IMR-90 (cell line): ENCODE measurements around the gene GALNT8. TPM values are rescaled to one million over a fixed set of nuclear protein-coding genes. Genes with fewer than 3 reads are reported as not detected.

Source experiments
- ATAC-seq: fragments of 200-7000 bp; cut with Tn5 transposase; 2 replicates; pipeline ENCODE4 v1.9.1; 2020; ENCODE audit warnings: low read depth, mild to moderate bottlenecking, moderate library complexity
- BruUV-seq: library from RNA; stranded (reverse); fragments of 400-500 nt; replicated peaks from 2 replicates; lab custom pipeline; 2021; lab: Mats Ljungman, UMichigan
- CTCF ChIA-PET: fragments of 300-600 bp; formaldehyde crosslinking; extraction: SDS; loops from one replicate; lab custom pipeline; 2021; ENCODE audit warnings: antibody characterized with exemption; lab: Yijun Ruan, JAX
- POLR2A ChIA-PET: fragments of 300-600 bp; sonication (Branson Sonifier 250); formaldehyde crosslinking; loops from one replicate; lab custom pipeline; 2022; ENCODE audit warnings: antibody characterized with exemption; ENCODE audit not compliant: unreplicated experiment; lab: Charles Lee
- DNase-seq: peaks from one replicate; pipeline ENCODE4 v3.0.0; 2013
- H2AFZ ChIP-seq: replicated peaks from 2 replicates; pipeline ENCODE3; 2013; ENCODE audit warnings: low read length, mild to moderate bottlenecking; ENCODE audit not compliant: poor library complexity
- H2AK5ac ChIP-seq: 2 replicates; pipeline ENCODE4 v1.6.1; 2013; ENCODE audit warnings: low read depth, low read length, inconsistent platforms
- H2AK9ac ChIP-seq: replicated peaks from 2 replicates; pipeline ENCODE3; 2013; ENCODE audit warnings: mild to moderate bottlenecking, low read depth, low read length, moderate library complexity; ENCODE audit not compliant: poor library complexity
- H2BK120ac ChIP-seq: 2 replicates; pipeline ENCODE4 v1.6.1; 2013; ENCODE audit warnings: low read depth, low read length, inconsistent platforms
- H2BK15ac ChIP-seq: 3 replicates; pipeline ENCODE4 v1.6.1; 2013; ENCODE audit warnings: low read depth, low read length, inconsistent platforms
- H2BK20ac ChIP-seq: 2 replicates; pipeline ENCODE4 v1.6.1; 2013; ENCODE audit warnings: low read depth, mild to moderate bottlenecking, inconsistent platforms, low read length, moderate library complexity
- H2BK5ac ChIP-seq: 2 replicates; pipeline ENCODE4 v1.6.1; 2013; ENCODE audit warnings: mild to moderate bottlenecking, low read depth, low read length, inconsistent platforms; ENCODE audit not compliant: poor library complexity, severe bottlenecking
- H3K14ac ChIP-seq: replicated peaks from 2 replicates; pipeline ENCODE4 v1.6.1; 2013; ENCODE audit warnings: low read depth, low read length, inconsistent platforms
- H3K18ac ChIP-seq: 2 replicates; pipeline ENCODE4 v1.6.1; 2013; ENCODE audit warnings: low read depth, low read length, control low read depth
- H3K23ac ChIP-seq: 2 replicates; pipeline ENCODE4 v1.6.1; 2013; ENCODE audit warnings: low read depth, low read length, inconsistent platforms
- H3K27ac ChIP-seq: 2 replicates; pipeline ENCODE4 v1.5.1; 2013; ENCODE audit warnings: mild to moderate bottlenecking, control low read depth, low read length; ENCODE audit not compliant: insufficient read depth
- H3K27me3 ChIP-seq: 2 replicates; pipeline ENCODE4 v1.6.1; 2013; ENCODE audit warnings: low read length; ENCODE audit not compliant: control insufficient read depth, insufficient read depth
- H3K36me3 ChIP-seq: 2 replicates; pipeline ENCODE4 v1.6.1; 2013; ENCODE audit warnings: low read length, mixed read lengths; ENCODE audit not compliant: control insufficient read depth, insufficient read depth
- H3K4ac ChIP-seq: 2 replicates; pipeline ENCODE4 v1.6.1; 2013; ENCODE audit warnings: low read depth, low read length, inconsistent platforms
- H3K4me1 ChIP-seq: 2 replicates; pipeline ENCODE4 v1.6.1; 2013; ENCODE audit warnings: low read length, mixed read lengths; ENCODE audit not compliant: control insufficient read depth, insufficient read depth
- H3K4me2 ChIP-seq: 2 replicates; pipeline ENCODE4 v1.6.1; 2013; ENCODE audit warnings: low read depth, mild to moderate bottlenecking, control low read depth, low read length, moderate library complexity
- H3K4me3 ChIP-seq: 2 replicates; pipeline ENCODE4 v1.5.1; 2013; ENCODE audit warnings: low read depth, mild to moderate bottlenecking, control low read depth, low read length, moderate library complexity; ENCODE audit not compliant: insufficient read depth
- H3K56ac ChIP-seq: 2 replicates; pipeline ENCODE4 v1.6.1; 2013; ENCODE audit warnings: low read length, inconsistent platforms; ENCODE audit not compliant: insufficient read depth; ENCODE audit errors: extremely low read depth
- H3K79me1 ChIP-seq, 2 experiments: 2 replicates each; pipeline ENCODE4 v1.6.1; 2013; ENCODE audit warnings: low read length in 2 of 2, inconsistent platforms in 1 of 2, low read depth in 1 of 2
- H3K9ac ChIP-seq: 2 replicates; pipeline ENCODE4 v1.6.1; 2013; ENCODE audit warnings: low read depth, low read length, control low read depth
- H3K9me1 ChIP-seq: 2 replicates; pipeline ENCODE4 v1.6.1; 2013; ENCODE audit warnings: low read length, inconsistent platforms; ENCODE audit not compliant: insufficient read depth
- H3K9me3 ChIP-seq: 2 replicates; pipeline ENCODE4 v1.6.1; 2013; ENCODE audit warnings: low read length; ENCODE audit not compliant: control insufficient read depth, insufficient read depth
- H4K20me1 ChIP-seq: 2 replicates; pipeline ENCODE4 v1.6.1; 2013; ENCODE audit warnings: low read length, inconsistent platforms; ENCODE audit not compliant: insufficient read depth
- H4K5ac ChIP-seq: 2 replicates; pipeline ENCODE4 v1.6.1; 2013; ENCODE audit warnings: mild to moderate bottlenecking, low read depth, low read length, control low read depth
- H4K8ac ChIP-seq, 2 experiments: 2 replicates each; pipeline ENCODE4 v1.6.1; 2013; ENCODE audit warnings: low read depth in 2 of 2, low read length in 2 of 2, control low read depth in 1 of 2, inconsistent platforms in 1 of 2
- H4K91ac ChIP-seq: 2 replicates; pipeline ENCODE4 v1.6.1; 2013; ENCODE audit warnings: low read depth, low read length, inconsistent platforms; ENCODE audit not compliant: insufficient read depth
- ELK1 ChIP-seq: fragments of 150-350 bp; IDR thresholded peaks from 2 replicates; pipeline ENCODE4 v1.6.1; 2016; ENCODE audit warnings: low read depth, mild to moderate bottlenecking, low read length, moderate library complexity, borderline replicate concordance
- FOS ChIP-seq: fragments of 150-350 bp; IDR thresholded peaks from 2 replicates; pipeline ENCODE4 v1.6.1; 2016; ENCODE audit warnings: low read depth, low read length
- MAFK ChIP-seq: IDR thresholded peaks from 2 replicates; pipeline ENCODE4 v1.6.1; 2012; ENCODE audit warnings: low read depth, low read length, improper control_type of control experiment
- MAZ ChIP-seq: IDR thresholded peaks from 2 replicates; pipeline ENCODE4 v1.6.1; 2012; ENCODE audit warnings: low read depth, mild to moderate bottlenecking, low read length, improper control_type of control experiment, moderate library complexity, borderline replicate concordance
- MXI1 ChIP-seq: IDR thresholded peaks from 2 replicates; pipeline ENCODE4 v1.6.1; 2012; ENCODE audit warnings: low read depth, mild to moderate bottlenecking, low read length, moderate library complexity, borderline replicate concordance
- RCOR1 ChIP-seq: IDR thresholded peaks from 2 replicates; pipeline ENCODE4 v1.6.1; 2012; ENCODE audit warnings: mild to moderate bottlenecking, low read length, improper control_type of control experiment; ENCODE audit not compliant: insufficient replicate concordance
- WGBS, 2 experiments: methylation state at CpG; one replicate each; pipeline versions ENCODE4 v1.1.5 to v1.1.7; 2013; ENCODE audit warnings: missing lambda C conversion rate in 2 of 2; ENCODE audit not compliant: insufficient read length in 1 of 2; ENCODE audit errors: extremely low coverage in 2 of 2; 5-methylcytosine and 5-hydroxymethylcytosine counted together
- dilution Hi-C: fragments of 300-500 bp; cut with HindIII; formaldehyde crosslinking; loops from one replicate; pipeline ENCODE4 v1.14.3; 2018; ENCODE audit warnings: low sequenced_read_pairs; ENCODE audit not compliant: unreplicated experiment
- in situ Hi-C: fragments of 300-500 bp; cut with MboI; formaldehyde crosslinking; loops from 3 replicates; pipeline ENCODE4 v1.14.3; 2019; ENCODE audit warnings: low sequenced_read_pairs, inconsistent platforms, mixed read lengths
- intact Hi-C: fragments of 100-400 bp; cut with micrococcal nuclease; formaldehyde crosslinking; loops from 2 replicates; pipeline ENCODE4 v1.10.0; 2022
- polyA plus RNA-seq, 3 experiments: library from polyadenylated mRNA; depleted of rRNA; stranded (reverse); fragments of >200 nt; gene quantifications; 2 replicates each; pipeline ENCODE4 v1.2.3, GENCODE V29; 2012; ENCODE audit warnings: low replicate concordance in 1 of 3
- total RNA-seq: library from RNA; depleted of rRNA; stranded (reverse); fragments of >200 nt; gene quantifications from 2 replicates; pipeline ENCODE4 v1.2.3, GENCODE V29; 2012
- TF ChIP-seq, protein P1 (sequence below): fragments of 150-350 bp; IDR thresholded peaks from 2 replicates; pipeline ENCODE4 v1.6.1; 2017; ENCODE audit warnings: mild to moderate bottlenecking, antibody characterized with exemption, low read length, low read depth

Gene GALNT8
- total and polyA plus RNA-seq, 2 of the 4 experiments (the other 2 are of a cell fraction) = not detected

DNA sequence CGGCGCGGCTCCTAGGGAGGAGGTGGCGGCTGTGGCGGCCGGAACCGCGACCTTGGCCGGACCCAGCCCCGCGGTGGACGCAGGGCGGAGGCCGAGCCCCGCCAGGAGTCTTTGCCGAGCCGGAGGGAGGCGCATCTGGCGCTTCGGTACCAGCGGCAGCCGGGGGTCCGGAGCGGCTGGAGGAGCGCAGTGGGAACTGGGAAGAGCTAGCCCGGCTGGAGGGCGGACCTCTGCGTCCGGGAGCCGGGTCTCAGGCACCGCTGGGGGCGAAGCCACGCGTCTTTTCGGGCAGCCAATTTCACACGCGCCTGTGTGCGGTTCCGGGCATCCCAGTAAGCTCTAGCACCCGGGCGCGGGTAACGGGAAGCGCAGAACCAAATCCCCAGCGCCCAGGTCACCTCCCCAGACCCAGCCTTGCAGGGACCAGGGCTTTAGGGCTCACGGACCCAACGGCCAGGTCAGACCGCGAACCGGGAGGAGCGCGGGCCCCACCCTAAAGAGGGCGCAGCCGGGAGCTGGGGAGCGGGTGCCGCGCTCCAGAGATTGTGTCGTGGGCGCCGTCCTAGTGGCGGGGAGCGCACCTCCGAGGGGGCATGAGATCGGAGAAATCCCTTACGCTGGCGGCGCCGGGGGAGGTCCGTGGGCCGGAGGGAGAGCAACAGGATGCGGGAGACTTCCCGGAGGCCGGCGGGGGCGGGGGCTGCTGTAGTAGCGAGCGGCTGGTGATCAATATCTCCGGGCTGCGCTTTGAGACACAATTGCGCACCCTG lies 89.4 kb downstream of the GALNT8 start:
- Histone ChIP-seq H2BK5ac (no peak overlapping the region), H3K4me3 (no peak overlapping the region), H3K9me3 (no peaks in the 10 kb centered on the region), H3K4ac (no peak overlapping the region), H3K56ac (no peak overlapping the region), H4K91ac (no peak overlapping the region), H3K79me1 (no peaks in the 10 kb centered on the region), H3K4me2 (no peak overlapping the region), H2BK120ac (no peak overlapping the region), H4K8ac (no peak overlapping the region), H3K27ac (no peak overlapping the region), H2AK9ac (no peak overlapping the region), H3K4me1 (no peaks in the 10 kb centered on the region), H3K23ac (no peak overlapping the region), H2AFZ (no peak overlapping the region), H3K9me1 (no peaks in the 10 kb centered on the region), H3K36me3 (no peaks in the 10 kb centered on the region), H3K14ac (no peak overlapping the region), H4K20me1 (no peaks in the 10 kb centered on the region), H2BK15ac (no peak overlapping the region), H4K5ac (no peak overlapping the region), H3K27me3 (peaks cover 24% of the 10 kb centered on the region), H2BK20ac (no peak overlapping the region), H3K18ac (no peak overlapping the region), H3K9ac (no peak overlapping the region), H2AK5ac (no peak overlapping the region)
- dilution Hi-C loops = no loop called here
- 3% methylated on average over 35 of the region's 80 CpGs; no CpG with 5 or more reads in 1 of the 2 experiments for WGBS, 2 experiments
- TF ChIP-seq FOS = no peak
- TF ChIP-seq RCOR1 = no peak
- TF ChIP-seq ELK1 = no peak
- TF ChIP-seq MXI1 = no peak
- no peak for TF ChIP-seq MAZ
- TF ChIP-seq, protein P1, sequence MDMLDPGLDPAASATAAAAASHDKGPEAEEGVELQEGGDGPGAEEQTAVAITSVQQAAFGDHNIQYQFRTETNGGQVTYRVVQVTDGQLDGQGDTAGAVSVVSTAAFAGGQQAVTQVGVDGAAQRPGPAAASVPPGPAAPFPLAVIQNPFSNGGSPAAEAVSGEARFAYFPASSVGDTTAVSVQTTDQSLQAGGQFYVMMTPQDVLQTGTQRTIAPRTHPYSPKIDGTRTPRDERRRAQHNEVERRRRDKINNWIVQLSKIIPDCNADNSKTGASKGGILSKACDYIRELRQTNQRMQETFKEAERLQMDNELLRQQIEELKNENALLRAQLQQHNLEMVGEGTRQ = no peak
- no peak for TF ChIP-seq MAFK
- no TSS peak for BruUV-seq
- DNase-seq (no peak), ATAC-seq (no peak)
- intact Hi-C loops = no loop called here
- in situ Hi-C loops = no loop called here
- POLR2A ChIA-PET = no interaction called here
- CTCF ChIA-PET = no interaction called here
